ENCODE measurements around the gene ZNF320.
"Not testable (repeated sequence)": the region's sequence is repeated elsewhere in the genome, so short reads cannot be mapped to it uniquely, and the experiment has no call there.

ZNF320 gene

DNA sequence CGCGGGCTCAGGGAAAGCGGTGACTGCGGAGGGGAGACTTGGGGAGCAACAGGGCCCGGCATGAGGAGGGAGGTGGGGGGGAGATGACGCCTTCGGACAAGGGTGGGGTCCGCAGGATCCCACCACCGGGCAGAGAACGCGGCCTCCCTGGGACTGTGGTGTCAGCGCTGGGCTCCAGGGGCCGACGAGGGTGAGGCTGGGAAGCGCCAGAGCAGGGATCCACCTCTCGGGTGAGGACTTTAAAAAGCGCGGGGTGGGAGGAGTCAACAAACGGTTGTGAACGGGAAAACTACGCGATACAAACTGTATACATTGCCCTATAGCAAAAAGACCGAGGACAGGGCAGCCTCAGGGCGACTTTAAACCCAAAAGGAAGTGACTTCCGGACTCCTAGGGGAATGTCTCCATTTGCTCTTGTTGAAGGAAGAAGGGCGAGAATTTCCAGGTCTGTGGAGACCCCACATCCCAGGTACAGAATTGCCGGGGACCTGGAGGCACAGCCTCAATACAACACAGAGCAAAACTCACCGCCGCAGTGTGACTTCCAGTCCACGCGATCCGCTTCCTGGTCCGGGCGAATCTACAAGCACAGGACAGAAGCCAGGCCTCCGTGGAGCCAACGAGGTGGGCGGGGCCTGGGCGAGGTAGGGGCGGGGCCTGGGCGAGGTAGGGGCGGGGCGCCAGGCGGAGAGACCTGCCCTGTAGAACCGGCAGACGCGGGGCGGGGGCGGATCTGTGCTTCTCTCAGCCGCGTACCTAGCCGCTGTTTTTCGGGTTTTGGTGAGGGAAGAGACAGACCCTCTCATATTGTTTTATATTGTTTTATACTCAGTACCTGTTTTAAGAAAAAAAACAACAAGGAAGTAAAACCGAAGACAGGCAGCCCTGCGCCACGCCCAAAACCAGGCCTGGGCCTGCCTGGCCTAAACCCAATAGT is 25.7 kb upstream of the ZNF320 start, which contains the start of gene ZNF888:
Gene ZNF888, minus strand, starts transcription at position 588 of the 937 bp plus-strand sequence. CDS start 5,555 bp downstream, outside the sequence.
- DNase-seq (ENCODE audit: low read depth), result peak; percentile 78

DNA sequence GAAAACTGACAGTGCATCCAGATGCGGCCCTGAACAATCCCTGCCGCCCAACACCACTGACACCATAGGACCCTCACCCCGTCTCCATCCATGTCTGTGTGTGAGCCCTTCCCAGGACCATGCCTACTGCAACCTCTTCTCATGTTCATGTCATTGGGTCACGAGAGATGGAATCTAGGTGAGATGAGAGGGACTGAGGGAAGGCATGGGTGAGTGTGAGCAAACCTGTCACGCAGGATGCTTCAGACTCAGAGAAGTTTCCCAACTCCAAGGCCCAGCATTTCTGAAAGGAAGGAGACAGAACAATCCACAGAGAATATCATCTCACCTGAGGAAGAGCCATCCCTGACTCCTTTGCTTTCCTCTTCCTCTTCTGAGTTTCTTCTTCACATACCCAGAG is 20.1 kb upstream of the ZNF320 start:
- no peak for DNase-seq (ENCODE audit: low read depth)

DNA sequence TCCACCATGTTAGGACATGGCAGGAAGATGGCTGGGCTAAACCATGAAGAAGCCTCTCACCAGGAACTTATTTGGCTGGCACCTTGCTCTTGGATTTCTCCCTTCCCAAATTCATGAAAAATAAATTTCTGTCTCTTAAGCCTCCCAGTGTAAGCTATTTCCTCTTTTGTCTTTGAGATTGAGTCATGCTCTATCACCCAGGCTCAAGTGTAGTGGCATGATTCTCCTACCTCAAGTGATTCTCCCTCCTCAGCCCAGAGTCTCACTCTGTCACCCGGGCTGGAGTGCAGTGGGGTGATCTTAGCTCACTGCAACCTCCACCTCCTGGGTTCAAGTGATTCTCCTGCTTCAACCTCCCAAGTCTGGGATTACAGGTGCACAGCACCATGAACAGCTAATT is 13.2 kb upstream of the ZNF320 start:
- no peak for DNase-seq (ENCODE audit: low read depth)

DNA sequence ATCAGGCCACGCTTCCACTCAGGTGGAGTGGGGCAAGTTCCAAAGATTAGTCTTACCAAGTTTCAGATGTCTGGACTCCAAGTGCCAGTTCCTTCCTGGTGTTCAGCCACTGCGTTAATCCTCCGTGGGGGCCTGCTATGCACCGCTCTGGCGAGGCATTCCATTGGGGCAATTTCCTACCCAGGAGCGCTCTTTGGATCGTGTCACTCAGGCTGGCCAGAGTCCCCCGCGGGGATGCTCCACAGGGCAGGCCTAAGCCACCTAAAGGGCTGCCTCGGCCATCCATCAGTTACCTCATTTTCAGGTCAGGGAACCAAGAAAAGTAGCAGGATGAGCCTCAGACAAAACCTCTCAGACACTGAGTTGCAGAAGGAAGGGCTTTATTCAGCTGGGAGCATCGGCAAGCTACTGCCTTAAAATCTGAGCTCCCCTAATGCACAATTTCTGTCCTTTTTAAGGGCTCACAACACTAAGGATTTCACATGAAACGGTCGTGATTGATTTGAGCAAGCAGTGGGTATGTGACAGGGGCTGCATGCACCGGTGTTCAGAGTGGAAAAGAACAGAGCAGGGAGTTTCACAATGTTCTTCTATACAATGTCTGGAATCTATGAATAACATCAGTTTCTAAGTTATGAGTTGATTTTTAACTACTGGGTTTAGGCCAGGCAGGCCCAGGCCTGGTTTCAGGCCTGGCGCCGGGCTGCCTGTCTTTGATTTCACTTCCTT is 6.8 kb upstream of the ZNF320 start:
- DNase-seq (ENCODE audit: low read depth), result not testable (repeated sequence)

DNA sequence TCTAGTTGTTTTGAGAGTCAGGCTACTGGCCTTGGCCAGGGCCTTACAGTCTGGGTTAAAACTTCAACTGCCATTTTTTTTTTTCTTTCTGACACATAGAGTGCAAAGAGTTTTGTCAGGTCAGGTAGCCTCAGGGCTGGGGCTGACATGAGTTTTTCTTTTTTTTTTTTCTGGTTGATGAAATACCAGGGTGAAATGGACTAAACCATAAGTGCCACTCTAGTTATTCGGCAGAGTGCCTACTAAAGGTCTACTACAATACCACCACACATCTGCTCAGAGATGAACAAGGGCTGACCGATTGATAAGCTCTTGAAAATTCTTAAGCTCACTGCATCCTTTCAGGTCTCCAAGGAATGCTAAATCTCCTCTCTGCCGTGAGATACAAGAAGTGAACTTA is 4.4 kb upstream of the ZNF320 start:
- DNase-seq (ENCODE audit: low read depth), result no peak

DNA sequence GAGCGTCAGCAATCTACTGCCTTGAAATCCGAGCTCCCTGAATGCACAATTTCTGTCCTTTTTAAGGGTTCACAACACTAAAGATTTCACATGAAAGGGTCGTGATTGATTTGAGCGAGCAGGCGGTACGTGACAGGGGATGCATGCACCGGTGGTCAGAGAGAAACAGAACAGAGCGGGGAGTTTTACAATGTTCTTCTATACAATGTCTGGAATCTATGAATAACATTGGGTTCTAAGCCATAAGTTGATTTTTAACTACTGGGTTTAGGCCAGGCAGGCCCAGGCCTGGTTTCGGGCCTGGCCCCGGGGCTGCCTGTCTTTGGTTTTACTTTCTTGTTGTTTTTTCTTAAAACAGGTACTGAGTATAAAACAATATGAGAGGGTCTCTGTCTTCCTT is 1.2 kb upstream of the ZNF320 start:
- not testable (repeated sequence) for DNase-seq (ENCODE audit: low read depth)

DNA sequence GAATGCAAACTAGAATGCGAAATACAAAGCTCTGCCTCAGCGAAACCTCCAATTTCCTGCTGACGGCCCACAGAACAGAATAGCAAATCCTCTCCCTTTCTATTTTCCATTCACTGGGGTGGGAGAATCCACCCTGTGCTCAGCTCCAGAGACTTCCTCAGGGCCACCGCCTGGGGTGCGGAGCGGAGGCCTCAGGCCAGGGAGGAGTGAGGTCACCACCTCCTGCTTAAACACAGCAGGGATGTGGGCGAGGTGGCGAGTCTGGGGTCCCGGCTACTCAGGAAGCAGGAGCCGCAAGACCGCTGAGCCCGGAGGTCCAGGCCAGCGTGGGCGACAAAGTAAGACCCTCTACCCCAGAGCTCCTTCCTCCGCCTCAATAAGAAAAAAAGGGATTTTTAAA is 666 bp upstream of the ZNF320 start:
- DNase-seq (ENCODE audit: low read depth), result no peak

DNA sequence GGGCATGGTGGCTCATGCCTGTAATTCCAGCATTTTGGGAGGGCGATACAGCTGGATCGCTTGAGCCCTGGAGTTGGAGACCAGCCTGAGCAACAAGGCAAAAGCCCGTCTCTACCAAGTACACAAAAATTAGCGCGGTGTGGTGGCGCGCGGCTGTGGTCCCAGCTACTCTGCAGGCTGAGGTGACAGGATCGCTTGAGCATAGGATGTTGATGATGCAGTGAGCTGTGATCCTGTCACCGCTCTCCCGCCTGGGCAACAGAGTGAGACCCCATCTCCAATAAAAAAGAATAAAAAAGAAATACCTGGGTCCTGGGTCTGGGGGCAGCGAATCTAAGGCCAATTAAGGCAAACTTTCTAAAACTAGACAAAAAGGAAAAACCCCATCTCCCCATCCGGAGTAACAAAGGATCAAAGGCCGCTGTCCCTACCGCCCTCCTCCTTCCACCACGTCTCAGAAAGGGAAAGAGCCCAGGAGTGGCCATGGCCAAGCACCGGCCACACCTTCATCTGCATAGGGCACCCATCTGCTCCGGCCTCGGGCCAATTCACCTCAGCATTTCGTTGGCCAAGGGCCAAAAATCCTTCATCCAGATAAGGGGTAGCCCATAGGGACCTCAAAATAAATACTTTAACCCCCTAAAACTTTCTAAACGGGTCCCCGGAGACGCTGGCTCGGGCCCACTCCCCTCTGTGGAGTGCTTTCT is 851 bp downstream of the ZNF320 start:
- DNase-seq (ENCODE audit: low read depth), result no peak

DNA sequence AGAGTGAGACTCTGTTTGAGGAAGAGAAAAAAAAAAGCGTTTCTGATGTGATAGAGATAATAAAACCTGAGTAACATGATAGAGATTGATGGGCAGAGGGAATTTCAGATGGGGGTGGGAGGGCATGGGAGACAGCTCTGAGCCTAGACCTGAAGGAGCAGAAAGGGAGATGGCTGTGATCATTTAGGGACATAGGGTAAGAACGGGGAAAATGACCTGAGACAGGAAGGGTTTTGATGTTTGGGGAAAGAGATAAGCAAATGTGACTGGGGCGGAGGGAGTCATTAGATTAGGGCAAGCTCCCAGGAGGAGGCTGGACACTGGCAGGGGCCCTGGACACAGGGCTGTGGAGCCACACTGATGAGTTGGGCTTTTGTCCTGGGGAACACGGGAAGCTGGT is 6.1 kb downstream of the ZNF320 start:
- no peak for DNase-seq (ENCODE audit: low read depth)

DNA sequence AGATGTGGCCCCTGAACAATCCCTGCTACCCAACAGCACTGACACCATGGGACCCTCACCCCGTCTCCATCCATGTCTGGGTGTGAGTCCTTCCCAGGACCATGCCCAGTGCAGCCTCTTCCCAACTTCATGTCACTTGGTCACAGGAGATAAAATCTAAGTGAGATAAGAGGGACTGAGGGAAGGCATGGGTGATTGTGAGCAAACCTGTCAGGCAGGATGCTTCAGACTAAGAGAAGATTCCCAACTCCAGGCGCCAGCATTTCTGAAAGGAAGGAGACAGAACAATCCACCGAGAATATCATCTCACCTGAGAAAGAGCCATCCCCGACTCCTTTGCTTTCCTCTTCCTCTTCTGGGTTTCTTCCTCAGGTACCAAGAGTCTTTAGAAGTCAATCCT is 7.5 kb downstream of the ZNF320 start:
- DNase-seq (ENCODE audit: low read depth), result no peak

DNA sequence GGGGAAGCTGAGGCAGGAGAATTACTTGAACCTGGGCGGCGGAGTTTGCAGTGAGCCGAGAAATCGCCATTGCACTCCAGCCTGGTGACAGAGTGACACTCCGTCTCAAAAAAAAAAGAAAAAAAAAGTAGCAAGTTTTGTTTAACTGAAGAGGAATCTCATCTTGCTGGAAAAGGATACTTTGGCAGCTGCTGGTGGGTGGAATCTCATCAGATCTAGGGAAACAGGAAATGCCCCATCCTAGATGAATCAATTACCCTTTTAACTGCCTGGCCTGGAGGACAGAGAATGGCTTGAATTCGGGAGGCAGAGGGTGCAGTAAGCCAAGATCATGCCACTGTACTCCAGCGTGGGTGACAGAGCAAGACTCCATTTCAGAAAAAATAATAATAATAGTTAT is 8.4 kb downstream of the ZNF320 start:
- DNase-seq (ENCODE audit: low read depth), result no peak

DNA sequence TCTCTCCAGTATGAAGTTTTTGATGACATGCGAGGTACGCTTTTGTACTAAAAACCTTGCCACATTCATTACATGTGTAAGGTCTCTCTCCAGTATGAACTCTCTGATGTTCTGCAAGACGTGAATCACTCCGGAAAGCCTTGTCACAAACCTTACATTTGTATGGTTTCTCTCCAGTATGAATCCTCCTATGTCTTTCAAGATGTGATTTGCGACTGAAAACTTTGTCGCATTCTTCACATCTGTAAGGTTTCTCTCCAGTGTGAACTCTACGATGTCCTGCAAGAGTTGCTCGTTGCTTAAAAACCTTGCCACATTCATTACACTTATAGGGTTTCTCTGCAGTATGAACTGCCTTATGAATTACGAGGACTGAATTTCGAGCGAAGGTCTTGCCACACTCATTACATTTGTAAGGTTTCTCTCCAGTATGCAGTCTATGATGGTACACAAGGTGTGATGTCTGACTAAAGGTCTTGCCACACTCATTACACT is 16.5 kb downstream of the ZNF320 start:
- DNase-seq (ENCODE audit: low read depth), result no peak

DNA sequence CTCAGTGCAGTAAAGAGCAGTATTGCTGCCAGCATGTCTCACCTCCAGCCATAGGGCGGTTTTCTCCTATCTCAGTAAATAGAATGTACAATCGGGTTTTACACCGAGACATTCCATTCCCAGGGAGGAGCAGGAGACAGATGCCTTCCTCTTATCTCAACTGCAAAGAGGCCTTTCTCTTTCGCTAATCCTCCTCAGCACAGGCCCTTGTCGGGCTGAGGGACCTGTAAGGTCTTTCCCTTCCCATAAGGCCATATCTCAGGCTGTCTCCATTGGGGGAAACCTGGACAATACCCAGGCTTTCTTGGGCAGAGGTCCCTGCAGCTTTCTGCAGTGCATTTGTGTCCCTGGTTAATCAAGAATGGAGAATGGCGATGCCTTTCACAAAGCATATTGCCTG is 24.4 kb downstream of the ZNF320 start:
- DNase-seq (ENCODE audit: low read depth), result not testable (repeated sequence)

DNA sequence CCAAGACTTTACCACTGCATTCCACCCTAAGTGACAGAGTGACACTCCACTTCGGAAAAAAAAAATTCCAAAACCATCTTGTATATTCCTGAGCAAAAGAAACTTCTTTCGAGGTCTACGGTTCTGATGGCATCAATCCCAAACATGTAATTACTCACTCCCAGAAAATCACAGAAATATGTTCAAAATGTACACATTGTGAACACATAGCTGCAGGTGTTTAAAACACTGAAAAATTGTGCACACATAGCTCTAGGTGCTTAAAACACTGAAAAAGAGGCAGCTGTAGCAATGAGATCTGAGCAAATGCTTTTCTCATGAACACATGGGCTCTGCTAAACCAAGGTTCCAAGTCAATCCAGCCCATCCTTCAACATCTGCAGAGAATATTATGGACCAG is 26.0 kb downstream of the ZNF320 start:
- DNase-seq (ENCODE audit: low read depth), result no peak

DNA sequence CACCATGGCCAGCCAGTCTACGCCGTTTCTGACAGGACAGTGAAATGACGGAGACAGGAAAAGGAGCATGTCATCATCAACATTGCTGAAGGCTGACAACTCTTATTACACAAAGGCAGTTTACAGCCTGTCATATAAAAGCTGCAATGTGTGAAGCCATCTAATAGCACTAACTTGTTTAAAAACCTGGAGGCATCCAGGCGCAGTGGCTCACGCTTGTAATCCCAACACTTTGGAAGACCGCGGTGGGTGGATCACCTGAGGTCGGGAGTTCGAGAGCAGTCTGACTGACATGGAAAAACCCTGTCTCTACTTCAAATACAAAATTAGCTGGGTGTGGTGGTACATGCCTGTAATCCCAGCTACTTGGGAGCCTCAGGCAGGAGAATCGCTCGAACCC is 29.4 kb downstream of the ZNF320 start:
- not testable (repeated sequence) for DNase-seq (ENCODE audit: low read depth)

DNA sequence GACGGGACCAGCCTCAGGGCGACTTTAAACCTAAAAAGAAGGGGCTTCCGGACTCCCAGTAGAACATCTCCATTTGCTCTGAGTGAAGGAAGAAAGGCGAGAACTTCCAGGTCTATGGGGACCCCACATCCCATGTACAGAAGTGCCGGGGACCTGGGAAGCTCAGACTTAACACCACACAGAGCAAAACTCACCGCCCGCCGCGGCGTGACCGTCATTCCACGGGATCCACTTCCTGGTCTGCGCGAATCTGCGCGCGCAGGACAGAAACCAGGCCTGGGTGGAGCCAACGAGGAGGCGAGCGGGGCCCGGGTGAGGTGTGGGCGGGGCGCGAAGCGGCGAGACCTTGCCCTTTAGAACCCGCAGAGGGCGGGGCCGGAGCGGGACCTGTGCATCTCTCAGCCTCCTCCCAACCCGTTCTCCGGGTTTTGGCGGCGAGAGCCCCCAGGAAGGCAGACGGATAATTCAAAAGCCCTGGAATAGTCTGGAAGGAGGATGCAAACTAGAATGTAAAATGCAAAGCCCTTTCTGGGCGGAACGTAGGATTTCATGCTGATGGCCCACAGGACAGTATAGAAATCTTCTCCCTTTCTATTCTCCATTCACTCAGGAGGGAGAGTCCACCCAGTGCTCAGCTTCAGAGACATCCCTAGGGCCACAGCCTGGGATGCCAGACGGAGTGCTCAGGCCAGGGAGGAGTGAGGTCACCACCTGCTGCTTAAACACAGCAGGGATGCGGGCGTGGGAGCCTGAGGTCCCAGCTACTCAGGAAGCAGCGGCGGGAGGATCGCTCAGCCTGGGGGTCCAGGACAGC is 39.9 kb downstream of the ZNF320 start, which contains the start of gene ZNF468:
Gene ZNF468, minus strand, starts transcription at position 242 of the 814 bp plus-strand sequence. CDS start 3,347 bp downstream, outside the sequence.
- DNase-seq (ENCODE audit: low read depth), result peak; percentile 60

DNA sequence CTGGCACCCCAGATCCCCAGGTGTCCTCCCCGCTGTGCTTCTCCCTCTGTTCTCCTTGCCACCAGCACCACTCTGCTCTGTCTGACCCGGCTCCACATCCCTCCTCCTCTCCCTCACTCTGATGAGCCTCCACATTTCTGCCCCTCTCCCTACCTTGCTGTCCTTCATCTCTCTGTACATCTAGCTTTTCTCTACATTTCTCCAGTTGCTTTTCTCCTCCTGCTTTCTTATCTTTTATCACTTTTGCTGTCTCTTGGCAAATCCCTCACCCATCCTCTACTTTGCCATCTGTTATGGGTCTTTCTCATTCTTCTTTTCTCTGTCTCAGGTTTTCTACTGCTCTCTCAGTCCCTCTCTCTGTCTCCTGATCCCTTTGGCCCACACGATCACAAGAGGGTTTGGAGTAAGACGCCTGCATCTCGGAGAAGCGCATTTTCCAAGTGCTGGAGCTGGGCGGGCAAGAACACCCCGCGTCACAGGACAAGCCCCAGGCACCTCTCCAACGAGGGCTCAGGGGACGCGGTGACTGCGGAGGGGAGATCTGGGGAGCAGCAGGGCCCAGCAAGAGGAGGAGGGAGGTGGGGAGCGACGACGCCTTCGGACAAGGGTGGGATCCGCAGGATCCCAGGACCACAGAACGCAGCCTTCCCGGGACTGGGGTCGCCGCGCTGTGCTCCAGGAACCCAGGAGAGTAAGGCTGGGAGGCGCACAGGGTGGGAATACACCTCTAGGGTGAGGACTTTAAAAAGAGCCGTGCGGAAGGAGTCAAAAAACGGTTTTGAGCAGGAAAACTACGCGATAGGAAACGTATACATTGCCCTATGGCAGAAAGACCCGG is 40.7 kb downstream of the ZNF320 start:
- not testable (repeated sequence) for DNase-seq (ENCODE audit: low read depth)
